ENCODE measurements around the gene SULT1A3. TPM values are rescaled to one million over a fixed set of nuclear protein-coding genes. Genes with fewer than 3 reads are reported as not detected.
A peak's percentile ranks its signal among the peaks of the same experiment; 100 is the strongest.
"Not testable (repeated sequence)": the region's sequence is repeated elsewhere in the genome, so short reads cannot be mapped to it uniquely, and the experiment has no call there.

The SULT1A3 gene
- total RNA-seq, 2 donors from 2014 or later: 72.3 to 92.6 TPM

GRCh38 chr16:30185683-30186421 lies 13.2 kb upstream of the SULT1A3 start:
- peak; percentile 1 for ATAC-seq
- DNase-seq: peak; percentile 65 to 66
- intact Hi-C loops (cut with DNase I, micrococcal nuclease): no loop called here

GRCh38 chr16:30186444-30186781 lies 12.6 kb upstream of the SULT1A3 start:
- no peak for ATAC-seq
- DNase-seq: no peak
- intact Hi-C loops (cut with DNase I, micrococcal nuclease): no loop called here

- intact Hi-C loops (cut with DNase I, micrococcal nuclease): no loop called here
- DNase-seq (peak; percentile 70 to 93), ATAC-seq (peak; percentile 42)
Measured at GRCh38 chr16:30186782-30187555, 12.1 kb upstream of the SULT1A3 start.

GRCh38 chr16:30187556-30187865 lies 11.5 kb upstream of the SULT1A3 start:
- ATAC-seq: no peak

GRCh38 chr16:30187971-30188561 lies 11.0 kb upstream of the SULT1A3 start:
- DNase-seq (peak in 1 of 2 donors; percentile 32), ATAC-seq (no peak)
- intact Hi-C loops (cut with DNase I, micrococcal nuclease): no loop called here

More at GRCh38 chr16:30187556-30187865, 11.5 kb upstream of the SULT1A3 start:
- intact Hi-C loops (cut with DNase I, micrococcal nuclease): no loop called here
- DNase-seq: no peak

GRCh38 chr16:30191158-30191557 lies 7.9 kb upstream of the SULT1A3 start:
- intact Hi-C loops (cut with DNase I, micrococcal nuclease); DNase-seq; ATAC-seq: not testable (repeated sequence)

- intact Hi-C loops (cut with DNase I, micrococcal nuclease); DNase-seq: not testable (repeated sequence)
- ATAC-seq: peak; percentile 39
Measured at GRCh38 chr16:30193098-30193497, 6.0 kb upstream of the SULT1A3 start.

GRCh38 chr16:30193615-30194014 lies 5.4 kb upstream of the SULT1A3 start, which contains the start of the genes BOLA2B and SLX1A:
BOLA2B (minus strand) TSS chr16:30193666; CDS start chr16:30193595, 71 bp downstream.
SLX1A (plus strand) TSS chr16:30193875; CDS start chr16:30194085, 210 bp downstream.
- peak; percentile 82 for ATAC-seq
- DNase-seq; intact Hi-C loops (cut with DNase I, micrococcal nuclease): not testable (repeated sequence)

- DNase-seq: peak in 1 of 2 donors; percentile 23
- intact Hi-C loops (cut with DNase I, micrococcal nuclease): not testable (repeated sequence)
- ATAC-seq: peak; percentile 73
Measured at GRCh38 chr16:30194172-30194925, 4.7 kb upstream of the SULT1A3 start.

GRCh38 chr16:30197001-30197400 lies 2.1 kb upstream of the SULT1A3 start:
- intact Hi-C loops (cut with DNase I, micrococcal nuclease); ATAC-seq: not testable (repeated sequence)
- DNase-seq: peak in 1 of 2 donors; percentile 14

- DNase-seq: not testable (repeated sequence)
- peak; percentile 64 for ATAC-seq
Measured at GRCh38 chr16:30199608-30200343, 721 bp downstream of the SULT1A3 start.

GRCh38 chr16:30205541-30206236 lies 6.6 kb downstream of the SULT1A3 start:
- intact Hi-C loops (cut with DNase I, micrococcal nuclease): not testable (repeated sequence)
- ATAC-seq (peak; percentile 67), DNase-seq (peak; percentile 24 to 28)

More at GRCh38 chr16:30199608-30200343, 721 bp downstream of the SULT1A3 start:
- intact Hi-C loops (cut with DNase I, micrococcal nuclease): not testable (repeated sequence)

GRCh38 chr16:30206252-30206651 lies 7.2 kb downstream of the SULT1A3 start:
- intact Hi-C loops (cut with DNase I, micrococcal nuclease); DNase-seq: not testable (repeated sequence)
- peak; percentile 49 for ATAC-seq

- DNase-seq: peak; percentile 15 to 33
- ATAC-seq: peak; percentile 60
- intact Hi-C loops (cut with DNase I, micrococcal nuclease): not testable (repeated sequence)
Measured at GRCh38 chr16:30207063-30207704, 8.1 kb downstream of the SULT1A3 start.

GRCh38 chr16:30209032-30209431 lies 10.0 kb downstream of the SULT1A3 start:
- ATAC-seq (peak; percentile 55), DNase-seq (peak in 1 of 2 donors; percentile 66)
- intact Hi-C loops (cut with DNase I, micrococcal nuclease): not testable (repeated sequence)

GRCh38 chr16:30211414-30211813 lies 12.4 kb downstream of the SULT1A3 start:
- ATAC-seq; intact Hi-C loops (cut with DNase I, micrococcal nuclease); DNase-seq: not testable (repeated sequence)

- intact Hi-C loops (cut with DNase I, micrococcal nuclease); ATAC-seq: not testable (repeated sequence)
- peak in 1 of 2 donors; percentile 1 for DNase-seq
Measured at GRCh38 chr16:30217082-30217481, 18.0 kb downstream of the SULT1A3 start.

Measured in left colon (tissue), 2 donors.